ENCODE measurements around the gene FAR1.

Gene FAR1

GRCh38 chr11:13661074-13661623 lies 7.3 kb upstream of the FAR1 start:
- H3K27me3 Mint-ChIP-seq, result peaks cover 10% of the 10 kb centered on the region
- H3K9me3 Mint-ChIP-seq, result peaks cover 13% of the 10 kb centered on the region
- H3K4me3 Mint-ChIP-seq, result no peak overlapping the region

GRCh38 chr11:13663631-13664071 lies 4.8 kb upstream of the FAR1 start:
- DNase-seq (no peak), ATAC-seq (no peak)
- no peak overlapping the region for H3K4me3 Mint-ChIP-seq
- H3K27ac Mint-ChIP-seq, result no peak overlapping the region
- H3K9me3 Mint-ChIP-seq, result peaks cover 7% of the 10 kb centered on the region
- H3K4me1 Mint-ChIP-seq, result peaks cover 11% of the 10 kb centered on the region
- H3K27me3 Mint-ChIP-seq, result peaks cover 6% of the 10 kb centered on the region
- peaks cover 2% of the 10 kb centered on the region for H3K36me3 Mint-ChIP-seq (ENCODE audit: low read depth)

More at GRCh38 chr11:13661074-13661623, 7.3 kb upstream of the FAR1 start:
- Mint-ChIP-seq H3K27ac (no peak overlapping the region), H3K4me1 (no peaks in the 10 kb centered on the region), H3K36me3 (ENCODE audit: low read depth) (peaks cover 2% of the 10 kb centered on the region)
- DNase-seq (no peak), ATAC-seq (no peak)

- Mint-ChIP-seq H3K9me3 (no peaks in the 10 kb centered on the region), H3K4me1 (peaks cover 15% of the 10 kb centered on the region), H3K27me3 (peaks cover 6% of the 10 kb centered on the region), H3K36me3 (ENCODE audit: low read depth) (peaks cover 3% of the 10 kb centered on the region), H3K27ac (no peak overlapping the region), H3K4me3 (no peak overlapping the region)
- DNase-seq (no peak), ATAC-seq (no peak)
Observed at GRCh38 chr11:13664351-13664750, 4.1 kb upstream of the FAR1 start.

GRCh38 chr11:13666708-13667107 lies 1.8 kb upstream of the FAR1 start:
- Mint-ChIP-seq H3K4me1 (peaks cover 32% of the 10 kb centered on the region), H3K9me3 (no peaks in the 10 kb centered on the region), H3K4me3 (no peak overlapping the region), H3K27ac (no peak overlapping the region), H3K27me3 (peaks cover 6% of the 10 kb centered on the region), H3K36me3 (ENCODE audit: low read depth) (peaks cover 18% of the 10 kb centered on the region)
- DNase-seq (no peak), ATAC-seq (no peak)

GRCh38 chr11:13667245-13667644 lies 1.2 kb upstream of the FAR1 start:
- no peak for ATAC-seq
- DNase-seq, result peak; percentile 6
- Mint-ChIP-seq H3K36me3 (ENCODE audit: low read depth) (peaks cover 21% of the 10 kb centered on the region), H3K4me1 (peaks cover 37% of the 10 kb centered on the region), H3K27ac (peak overlapping the region; percentile 76), H3K27me3 (peaks cover 6% of the 10 kb centered on the region), H3K4me3 (peak overlapping the region; percentile 97), H3K9me3 (no peaks in the 10 kb centered on the region)

GRCh38 chr11:13667795-13668101 lies 720 bp upstream of the FAR1 start:
- H3K27me3 Mint-ChIP-seq, result peaks cover 6% of the 10 kb centered on the region
- ATAC-seq, result no peak
- peak overlapping the region; percentile 76 for H3K27ac Mint-ChIP-seq

GRCh38 chr11:13668957-13669521 lies 571 bp downstream of the FAR1 start:
- H3K4me3 Mint-ChIP-seq, result peak overlapping the region; percentile 97
- peaks cover 47% of the 10 kb centered on the region for H3K4me1 Mint-ChIP-seq
- no peaks in the 10 kb centered on the region for H3K9me3 Mint-ChIP-seq
- DNase-seq, result peak; percentile 52
- peak; percentile 6 for ATAC-seq
- peaks cover 1% of the 10 kb centered on the region for H3K27me3 Mint-ChIP-seq
- peak overlapping the region; percentile 93 for H3K27ac Mint-ChIP-seq
- peaks cover 21% of the 10 kb centered on the region for H3K36me3 Mint-ChIP-seq (ENCODE audit: low read depth)

More at GRCh38 chr11:13667795-13668101, 720 bp upstream of the FAR1 start:
- Mint-ChIP-seq H3K4me3 (peak overlapping the region; percentile 97), H3K9me3 (no peaks in the 10 kb centered on the region), H3K4me1 (peaks cover 42% of the 10 kb centered on the region), H3K36me3 (ENCODE audit: low read depth) (peaks cover 21% of the 10 kb centered on the region)
- DNase-seq, result no peak

- peaks cover 53% of the 10 kb centered on the region for H3K4me1 Mint-ChIP-seq
- H3K36me3 Mint-ChIP-seq (ENCODE audit: low read depth), result peaks cover 26% of the 10 kb centered on the region
- peak overlapping the region; percentile 97 for H3K4me3 Mint-ChIP-seq
- ATAC-seq (no peak), DNase-seq (no peak)
- no peaks in the 10 kb centered on the region for H3K27me3 Mint-ChIP-seq
- H3K9me3 Mint-ChIP-seq, result no peaks in the 10 kb centered on the region
- peak overlapping the region; percentile 93 for H3K27ac Mint-ChIP-seq
Observed at GRCh38 chr11:13669544-13670488, 1.3 kb downstream of the FAR1 start.

- no peak for DNase-seq
Observed at GRCh38 chr11:13672576-13673210, 4.2 kb downstream of the FAR1 start.

GRCh38 chr11:13674799-13675509 lies 6.5 kb downstream of the FAR1 start:
- ATAC-seq (no peak), DNase-seq (no peak)
- H3K4me3 Mint-ChIP-seq, result no peak overlapping the region
- no peak overlapping the region for H3K27ac Mint-ChIP-seq
- H3K9me3 Mint-ChIP-seq, result no peaks in the 10 kb centered on the region
- H3K27me3 Mint-ChIP-seq, result no peaks in the 10 kb centered on the region
- peaks cover 22% of the 10 kb centered on the region for H3K36me3 Mint-ChIP-seq (ENCODE audit: low read depth)
- H3K4me1 Mint-ChIP-seq, result peaks cover 55% of the 10 kb centered on the region

More at GRCh38 chr11:13672576-13673210, 4.2 kb downstream of the FAR1 start:
- Mint-ChIP-seq H3K36me3 (ENCODE audit: low read depth) (peaks cover 30% of the 10 kb centered on the region), H3K27ac (no peak overlapping the region), H3K9me3 (no peaks in the 10 kb centered on the region), H3K4me3 (no peak overlapping the region), H3K27me3 (no peaks in the 10 kb centered on the region), H3K4me1 (peaks cover 56% of the 10 kb centered on the region)
- ATAC-seq, result no peak

GRCh38 chr11:13676576-13676975 lies 8.1 kb downstream of the FAR1 start:
- no peak for ATAC-seq
- DNase-seq, result no peak
- Mint-ChIP-seq H3K4me3 (no peak overlapping the region), H3K4me1 (peaks cover 56% of the 10 kb centered on the region), H3K27me3 (no peaks in the 10 kb centered on the region), H3K36me3 (ENCODE audit: low read depth) (peaks cover 15% of the 10 kb centered on the region), H3K9me3 (no peaks in the 10 kb centered on the region), H3K27ac (no peak overlapping the region)

- Mint-ChIP-seq H3K27me3 (no peaks in the 10 kb centered on the region), H3K36me3 (ENCODE audit: low read depth) (peaks cover 13% of the 10 kb centered on the region), H3K27ac (no peak overlapping the region), H3K4me1 (peaks cover 46% of the 10 kb centered on the region), H3K4me3 (no peak overlapping the region), H3K9me3 (no peaks in the 10 kb centered on the region)
- DNase-seq (no peak), ATAC-seq (no peak)
Observed at GRCh38 chr11:13679768-13680167, 11.3 kb downstream of the FAR1 start.

- H3K4me3 Mint-ChIP-seq, result no peak overlapping the region
- DNase-seq, result no peak
- no peaks in the 10 kb centered on the region for H3K9me3 Mint-ChIP-seq
- ATAC-seq, result no peak
- peaks cover 49% of the 10 kb centered on the region for H3K4me1 Mint-ChIP-seq
- H3K27me3 Mint-ChIP-seq, result no peaks in the 10 kb centered on the region
- peak overlapping the region; percentile 58 for H3K27ac Mint-ChIP-seq
- peaks cover 18% of the 10 kb centered on the region for H3K36me3 Mint-ChIP-seq (ENCODE audit: low read depth)
Observed at GRCh38 chr11:13680501-13681264, 12.2 kb downstream of the FAR1 start.

All from activated naive CD8-positive, alpha-beta T cell treated with anti-CD3 and anti-CD28 coated beads, Interleukin-2, amount 50 U/mL, for 24 hours (primary cell).